Endodermal cell (in vitro differentiated cells): ENCODE results near the gene SKAP1. TPM values are rescaled to one million over a fixed set of nuclear protein-coding genes. Genes with fewer than 3 reads are reported as not detected.

Experiments used
- DNase-seq: peaks from one replicate; pipeline ENCODE4 v3.0.0-alpha.2; 2017
- H3K27ac ChIP-seq: 2 replicates; pipeline ENCODE4 v1.5.1; 2013; ENCODE audit warnings: mild to moderate bottlenecking, low read depth, low read length, moderate library complexity
- H3K27me3 ChIP-seq: 2 replicates; pipeline ENCODE4 v1.6.1; 2013; ENCODE audit warnings: mild to moderate bottlenecking, low read length, moderate library complexity; ENCODE audit not compliant: insufficient read depth, control insufficient read depth, poor library complexity, severe bottlenecking
- H3K36me3 ChIP-seq: 2 replicates; pipeline ENCODE4 v1.7.0; 2013; ENCODE audit warnings: mild to moderate bottlenecking, low read length, moderate library complexity; ENCODE audit not compliant: control insufficient read depth, insufficient read depth
- H3K4me1 ChIP-seq: one replicate; pipeline ENCODE4 v1.7.0; 2013; ENCODE audit warnings: low read length; ENCODE audit not compliant: control insufficient read depth, insufficient read depth
- H3K4me3 ChIP-seq: 2 replicates; pipeline ENCODE4 v1.5.1; 2013; ENCODE audit warnings: mild to moderate bottlenecking, low read length, moderate library complexity
- H3K9ac ChIP-seq: 2 replicates; pipeline ENCODE4 v1.6.1; 2013; ENCODE audit warnings: mild to moderate bottlenecking, low read length, moderate library complexity; ENCODE audit not compliant: poor library complexity, severe bottlenecking; ENCODE audit errors: extremely low read depth
- H3K9me3 ChIP-seq: 2 replicates; pipeline ENCODE4 v1.6.1; 2013; ENCODE audit warnings: mild to moderate bottlenecking, low read length, moderate library complexity; ENCODE audit not compliant: control insufficient read depth
- H3K27ac Mint-ChIP-seq: 2 replicates; pipeline ENCODE4 v1.8.0; 2020; ENCODE audit warnings: mixed read lengths
- H3K27me3 Mint-ChIP-seq: 2 replicates; pipeline ENCODE4 v1.8.0; 2021; ENCODE audit warnings: mild to moderate bottlenecking, mixed read lengths; ENCODE audit not compliant: insufficient read depth
- H3K36me3 Mint-ChIP-seq: 2 replicates; pipeline ENCODE4 v1.8.0; 2020; ENCODE audit warnings: low read depth, mixed read lengths
- H3K4me1 Mint-ChIP-seq: 2 replicates; pipeline ENCODE4 v1.8.0; 2020; ENCODE audit warnings: mixed read lengths
- H3K4me3 Mint-ChIP-seq: 2 replicates; pipeline ENCODE4 v1.8.0; 2020; ENCODE audit warnings: mild to moderate bottlenecking, moderate library complexity, mixed read lengths
- H3K9me3 Mint-ChIP-seq: 2 replicates; pipeline ENCODE4 v1.8.0; 2020; ENCODE audit warnings: mild to moderate bottlenecking, mixed read lengths
- WGBS, 2 experiments: methylation state at CpG; one replicate each; pipeline versions ENCODE4 v1.1.5 to v1.1.7; 2013; ENCODE audit warnings: missing lambda C conversion rate in 2 of 2, mixed read lengths in 1 of 2; ENCODE audit not compliant: insufficient coverage in 1 of 2, insufficient read length in 1 of 2; 5-methylcytosine and 5-hydroxymethylcytosine counted together
- total RNA-seq, 2 donors: library from RNA; stranded (reverse); fragmentation: NEBNext Ultra II Directional in 1 of 2; extraction: Animal tissue kit (Norgen Biotek cat#: 25700) in 1 of 2; gene quantifications; 2 replicates in 1 of 2; 3 replicates in 1 of 2; pipeline ENCODE4 v1.2.1, GENCODE V29; 2021
- TF ChIP-seq, protein P1 (sequence below): fragments of 200-600 bp; sonication (generic); conservative IDR thresholded peaks from 2 replicates; pipeline ENCODE4 v1.5.0; 2021; ENCODE audit warnings: antibody characterized with exemption, mild to moderate bottlenecking

The SKAP1 gene
- total RNA-seq, 2 donors from 2014 or later, result 0.31 to 0.53 TPM

DNA sequence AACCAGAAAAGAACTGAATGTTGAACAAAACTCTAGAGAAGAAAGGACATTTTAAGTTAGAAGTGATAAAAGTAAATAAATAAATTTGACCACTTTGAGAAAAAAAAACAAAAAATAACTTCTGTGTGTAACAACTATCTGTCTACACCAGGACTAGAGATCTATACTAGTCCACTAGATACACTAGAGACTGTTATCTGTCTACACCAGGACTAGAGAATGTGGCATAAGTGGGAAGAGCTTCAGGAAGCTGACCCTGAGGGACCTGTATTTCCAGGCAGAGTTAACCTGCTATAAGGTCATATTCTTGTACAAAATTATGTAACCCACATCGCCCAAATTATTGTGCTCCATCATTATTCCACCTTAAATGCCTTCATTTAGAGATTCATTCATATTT, 160.8 kb downstream of the SKAP1 start:
- H3K4me3 ChIP-seq, result no peak overlapping the region
- H3K4me1 ChIP-seq, result no peaks in the 10 kb centered on the region
- no peaks in the 10 kb centered on the region for H3K27me3 ChIP-seq
- 87% methylated on average over 1 of the region's 1 CpG; no CpG with 5 or more reads in 1 of the 2 experiments for WGBS, 2 experiments
- H3K27ac ChIP-seq, result no peak overlapping the region
- Mint-ChIP-seq H3K9me3 (no peaks in the 10 kb centered on the region), H3K4me3 (no peak overlapping the region), H3K36me3 (no peaks in the 10 kb centered on the region), H3K27me3 (peaks cover 1% of the 10 kb centered on the region), H3K4me1 (no peaks in the 10 kb centered on the region), H3K27ac (no peak overlapping the region)
- DNase-seq, result no peak
- H3K36me3 ChIP-seq, result no peaks in the 10 kb centered on the region
- no peaks in the 10 kb centered on the region for H3K9me3 ChIP-seq
- H3K9ac ChIP-seq, result no peak overlapping the region
- TF ChIP-seq, protein P1, sequence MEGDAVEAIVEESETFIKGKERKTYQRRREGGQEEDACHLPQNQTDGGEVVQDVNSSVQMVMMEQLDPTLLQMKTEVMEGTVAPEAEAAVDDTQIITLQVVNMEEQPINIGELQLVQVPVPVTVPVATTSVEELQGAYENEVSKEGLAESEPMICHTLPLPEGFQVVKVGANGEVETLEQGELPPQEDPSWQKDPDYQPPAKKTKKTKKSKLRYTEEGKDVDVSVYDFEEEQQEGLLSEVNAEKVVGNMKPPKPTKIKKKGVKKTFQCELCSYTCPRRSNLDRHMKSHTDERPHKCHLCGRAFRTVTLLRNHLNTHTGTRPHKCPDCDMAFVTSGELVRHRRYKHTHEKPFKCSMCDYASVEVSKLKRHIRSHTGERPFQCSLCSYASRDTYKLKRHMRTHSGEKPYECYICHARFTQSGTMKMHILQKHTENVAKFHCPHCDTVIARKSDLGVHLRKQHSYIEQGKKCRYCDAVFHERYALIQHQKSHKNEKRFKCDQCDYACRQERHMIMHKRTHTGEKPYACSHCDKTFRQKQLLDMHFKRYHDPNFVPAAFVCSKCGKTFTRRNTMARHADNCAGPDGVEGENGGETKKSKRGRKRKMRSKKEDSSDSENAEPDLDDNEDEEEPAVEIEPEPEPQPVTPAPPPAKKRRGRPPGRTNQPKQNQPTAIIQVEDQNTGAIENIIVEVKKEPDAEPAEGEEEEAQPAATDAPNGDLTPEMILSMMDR, result no peak

DNA sequence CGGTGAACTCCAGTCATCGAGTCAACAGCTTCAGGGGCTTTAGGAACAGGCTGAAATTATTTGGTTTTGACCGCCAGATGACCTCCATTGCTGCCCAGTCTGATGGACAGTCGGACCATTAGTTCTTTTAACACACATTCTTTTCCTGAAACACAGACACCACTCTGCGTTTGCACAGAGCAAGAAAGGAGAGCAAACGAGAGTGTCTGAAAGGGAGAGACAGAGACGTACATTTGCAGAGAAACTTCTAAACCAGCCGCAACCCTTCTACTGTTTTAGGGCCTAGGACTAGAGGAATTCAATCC, 166.3 kb downstream of the SKAP1 start:
- peaks cover 16% of the 10 kb centered on the region for H3K4me1 Mint-ChIP-seq
- H3K9me3 ChIP-seq, result no peaks in the 10 kb centered on the region
- H3K27ac Mint-ChIP-seq, result no peak overlapping the region
- H3K27me3 ChIP-seq, result no peaks in the 10 kb centered on the region
- H3K9me3 Mint-ChIP-seq, result no peaks in the 10 kb centered on the region
- H3K4me3 Mint-ChIP-seq, result no peak overlapping the region
- no peak overlapping the region for H3K4me3 ChIP-seq
- no peak overlapping the region for H3K9ac ChIP-seq
- H3K36me3 Mint-ChIP-seq, result no peaks in the 10 kb centered on the region
- peaks cover 1% of the 10 kb centered on the region for H3K27me3 Mint-ChIP-seq
- H3K27ac ChIP-seq, result no peak overlapping the region
- DNase-seq, result no peak
- H3K4me1 ChIP-seq, result peaks cover 8% of the 10 kb centered on the region
- 87 to 89% methylated on average over 4 to 8 of the region's 8 CpGs for WGBS, 2 experiments
- H3K36me3 ChIP-seq, result no peaks in the 10 kb centered on the region
- TF ChIP-seq, protein P1, result no peak

DNA sequence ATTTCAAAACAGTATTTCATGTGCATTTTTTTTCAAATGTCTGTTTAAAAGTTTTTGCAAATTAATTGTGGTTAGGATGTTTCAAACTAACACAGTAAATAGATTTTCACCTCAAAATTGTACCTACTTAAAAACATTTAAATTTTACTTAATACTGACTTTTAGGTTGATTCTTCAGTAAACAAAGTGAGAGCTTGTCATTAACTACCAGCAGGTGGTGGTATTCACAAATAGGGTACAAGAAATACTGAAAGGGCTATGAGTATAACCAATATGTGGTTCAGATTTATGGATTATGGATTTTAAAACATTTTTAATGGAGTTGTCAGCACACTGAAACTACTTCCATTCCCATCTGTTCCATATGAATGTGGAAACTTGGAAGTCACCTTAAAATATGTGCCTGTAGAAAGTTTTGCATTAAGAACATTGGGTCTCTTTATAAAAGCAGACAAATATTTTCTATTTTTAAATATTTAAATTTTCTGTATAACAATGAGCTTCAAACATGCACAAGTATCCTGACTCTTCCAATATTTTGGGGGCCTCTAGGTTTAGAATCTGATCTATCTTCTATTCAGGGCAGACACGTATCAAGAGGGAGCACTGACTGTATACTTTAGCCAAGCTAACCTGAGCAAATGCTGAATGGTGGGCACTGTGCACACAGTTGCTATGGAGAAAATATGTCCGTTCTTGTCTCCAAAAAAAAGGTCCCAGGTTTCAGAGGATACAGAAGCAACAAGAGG, 166.9 kb downstream of the SKAP1 start:
- H3K4me1 Mint-ChIP-seq, result peaks cover 16% of the 10 kb centered on the region
- no peak overlapping the region for H3K9ac ChIP-seq
- no peak for DNase-seq
- TF ChIP-seq, protein P1, result peak; percentile 62
- H3K27ac Mint-ChIP-seq, result no peak overlapping the region
- H3K27me3 ChIP-seq, result no peaks in the 10 kb centered on the region
- no peaks in the 10 kb centered on the region for H3K36me3 Mint-ChIP-seq
- H3K9me3 ChIP-seq, result no peaks in the 10 kb centered on the region
- no peak overlapping the region for H3K4me3 Mint-ChIP-seq
- peaks cover 1% of the 10 kb centered on the region for H3K27me3 Mint-ChIP-seq
- H3K4me3 ChIP-seq, result no peak overlapping the region
- H3K4me1 ChIP-seq, result peaks cover 8% of the 10 kb centered on the region
- no peak overlapping the region for H3K27ac ChIP-seq
- no peaks in the 10 kb centered on the region for H3K36me3 ChIP-seq
- WGBS, 2 experiments, result 80 to 81% methylated on average over 2 of the region's 2 CpGs
- H3K9me3 Mint-ChIP-seq, result no peaks in the 10 kb centered on the region
